Endothelial cell of umbilical vein (primary cell): ENCODE measurements around the gene PTPN23. TPM values are rescaled to one million over a fixed set of nuclear protein-coding genes. Genes with fewer than 3 reads are reported as not detected.

ENCODE experiments used
- BruUV-seq: library from RNA; stranded (reverse); fragments of 400-500 nt; replicated peaks from 2 replicates; lab custom pipeline; 2021; lab: Mats Ljungman, UMichigan
- CTCF ChIA-PET: fragments of 300-600, 350-600 bp; sonication (Branson Sonifier 250); formaldehyde crosslinking; loops from one replicate; lab custom pipeline; 2021; ENCODE audit warnings: antibody characterized with exemption, inconsistent platforms; lab: Charles Lee
- POLR2A ChIA-PET: fragments of 300-600, 350-600 bp; sonication (Branson Sonifier 250); formaldehyde crosslinking; loops from one replicate; lab custom pipeline; 2021; ENCODE audit warnings: antibody characterized with exemption, inconsistent platforms; lab: Charles Lee
- DNase-seq: peaks from one replicate; pipeline ENCODE4 v3.0.0-alpha.2; 2011; ENCODE audit warnings: low read depth, low spot score
- FAIRE-seq: peaks from 2 replicates; lab custom pipeline; 2011; peaks lifted over from hg19 to GRCh38; lab: Jason Lieb, UNC
- H2AFZ ChIP-seq: 2 replicates; pipeline ENCODE4 v1.6.0; 2012; ENCODE audit warnings: low read depth, low read length, control low read depth, inconsistent platforms
- H3K27ac ChIP-seq: 2 replicates; pipeline ENCODE4 v1.5.1; 2011; ENCODE audit warnings: low read depth, mild to moderate bottlenecking, control low read depth, low read length, moderate library complexity; ENCODE audit not compliant: insufficient read depth
- H3K27me3 ChIP-seq, 2 experiments: 2 replicates each; pipeline versions ENCODE4 v1.6.0 to v1.6.1; 2011; ENCODE audit warnings: low read length in 2 of 2, mixed read lengths in 1 of 2; ENCODE audit not compliant: control insufficient read depth in 2 of 2, insufficient read depth in 2 of 2
- H3K36me3 ChIP-seq, 2 experiments: 2 replicates in 1 of 2; 3 replicates in 1 of 2; pipeline ENCODE4 v1.5.1; 2011; ENCODE audit warnings: low read length in 2 of 2, mild to moderate bottlenecking in 1 of 2, moderate library complexity in 1 of 2; ENCODE audit not compliant: control insufficient read depth in 2 of 2, insufficient read depth in 2 of 2; ENCODE audit errors: extremely low read depth in 1 of 2
- H3K4me1 ChIP-seq: 3 replicates; pipeline ENCODE4 v1.5.1; 2011; ENCODE audit warnings: mild to moderate bottlenecking, low read length; ENCODE audit not compliant: control insufficient read depth, insufficient read depth; ENCODE audit errors: extremely low read depth
- H3K4me2 ChIP-seq: 2 replicates; pipeline ENCODE4 v1.6.1; 2011; ENCODE audit warnings: low read length, control low read depth, mixed read lengths; ENCODE audit not compliant: insufficient read depth
- H3K4me3 ChIP-seq, 3 experiments: fragments of 200-600 bp in 1 of 3; sonication (generic), shearing (Covaris generic) in 1 of 3; replicated peaks in 1 of 3; 2 replicates each; pipeline ENCODE4 v1.5.1; 2011 to 2016; ENCODE audit warnings: control low read depth in 3 of 3, low read length in 3 of 3, mild to moderate bottlenecking in 2 of 3, inconsistent platforms in 1 of 3, low read depth in 1 of 3, moderate library complexity in 1 of 3; ENCODE audit not compliant: insufficient read depth in 1 of 3
- H3K79me2 ChIP-seq: 2 replicates; pipeline ENCODE4 v1.6.0; 2012; ENCODE audit warnings: low read length, inconsistent platforms; ENCODE audit not compliant: control insufficient read depth, insufficient read depth
- H3K9ac ChIP-seq: replicated peaks from 2 replicates; pipeline ENCODE3; 2011; ENCODE audit warnings: low read length, control low read depth; ENCODE audit not compliant: insufficient read depth; ENCODE audit errors: extremely low read depth
- H3K9me1 ChIP-seq: replicated peaks from 3 replicates; pipeline ENCODE4 v1.6.0; 2011; ENCODE audit warnings: mild to moderate bottlenecking, low read length; ENCODE audit not compliant: control insufficient read depth, insufficient read depth; ENCODE audit errors: extremely low read depth
- H3K9me3 ChIP-seq: replicated peaks from 2 replicates; pipeline ENCODE4 v1.5.1; 2012; ENCODE audit warnings: low read length, inconsistent platforms; ENCODE audit not compliant: control insufficient read depth, insufficient read depth
- H4K20me1 ChIP-seq: replicated peaks from 2 replicates; pipeline ENCODE3; 2011; ENCODE audit warnings: mild to moderate bottlenecking, low read length; ENCODE audit not compliant: control insufficient read depth, insufficient read depth; ENCODE audit errors: extremely low read depth
- CTCF ChIP-seq, 2 donors: IDR thresholded peaks; 1 replicate in 1 of 2; 2 replicates in 1 of 2; pipeline ENCODE4 v1.5.1; 2011; ENCODE audit warnings: low read length in 2 of 2, mild to moderate bottlenecking in 2 of 2, moderate library complexity in 2 of 2, control low read depth in 1 of 2, inconsistent platforms in 1 of 2, low read depth in 1 of 2; ENCODE audit not compliant: insufficient read depth in 1 of 2; ENCODE audit errors: extremely low read depth in 1 of 2
- EZH2 ChIP-seq: IDR thresholded peaks from 2 replicates; pipeline ENCODE4 v1.6.1; 2012; ENCODE audit warnings: borderline replicate concordance, low read depth, mild to moderate bottlenecking, moderate library complexity, low read length, inconsistent platforms; ENCODE audit not compliant: severe bottlenecking
- FOS ChIP-seq: IDR thresholded peaks from 2 replicates; pipeline ENCODE4 v1.6.1; 2011; ENCODE audit warnings: mild to moderate bottlenecking, low read length, moderate library complexity, borderline replicate concordance; ENCODE audit not compliant: insufficient read depth
- GATA2 ChIP-seq: IDR thresholded peaks from 2 replicates; pipeline ENCODE4 v1.7.0; 2011; ENCODE audit warnings: low read depth, mild to moderate bottlenecking, moderate library complexity, mixed read lengths, low read length; ENCODE audit not compliant: insufficient read length, insufficient read depth
- JUN ChIP-seq: IDR thresholded peaks from 2 replicates; pipeline ENCODE4 v1.6.1; 2011; ENCODE audit warnings: borderline replicate concordance, low read depth; ENCODE audit not compliant: insufficient read length, insufficient read depth
- MAX ChIP-seq: IDR thresholded peaks from 2 replicates; pipeline ENCODE4 v1.6.1; 2011; ENCODE audit not compliant: insufficient read depth, insufficient read length
- MYC ChIP-seq: IDR thresholded peaks from one replicate; pipeline ENCODE4 v1.6.1; 2011; ENCODE audit warnings: mild to moderate bottlenecking, low read depth, low read length
- POLR2A ChIP-seq: IDR thresholded peaks from 2 replicates; pipeline ENCODE4 v1.6.1; 2012; ENCODE audit warnings: low read depth, mild to moderate bottlenecking, control low read depth, low read length
- POLR2AphosphoS5 ChIP-seq: IDR thresholded peaks from 2 replicates; pipeline ENCODE4 v1.6.1; 2012; ENCODE audit warnings: low read depth, mild to moderate bottlenecking, control low read depth, low read length, moderate library complexity; ENCODE audit not compliant: insufficient read depth
- dilution Hi-C: fragments of 300-500 bp; cut with MboI; formaldehyde crosslinking; loops from one replicate; pipeline ENCODE4 v1.15.0; 2019; ENCODE audit warnings: low sequenced_read_pairs; ENCODE audit not compliant: extremely low pct_ligation_motif_present
- intact Hi-C: fragments of 100-400 bp; cut with micrococcal nuclease; formaldehyde crosslinking; loops from one replicate; pipeline ENCODE4 v1.10.0; 2022
- polyA plus RNA-seq, 4 experiments: library from polyadenylated mRNA; depleted of rRNA in 3 of 4; stranded (reverse) in 3 of 4; unstranded in 1 of 4; fragments of >200 nt; gene quantifications; 2 replicates each; pipeline versions ENCODE4 v1.2.1 to v1.2.3, GENCODE V29; 2011 to 2012; ENCODE audit warnings: missing spikeins in 1 of 4
- total RNA-seq: library from RNA; stranded (reverse); gene quantifications from 2 replicates; pipeline ENCODE4 v1.2.3, GENCODE V29; 2021

PTPN23 gene
- total and polyA plus RNA-seq, 2 donors (not counting 3 experiments of a cell fraction or from before 2014, with no cell fraction given), result 8.5 to 63.5 TPM

- ChIA-PET POLR2A (no interaction called here), CTCF (interaction anchor here (1.0 kb wide), 1 partner anchor 42 kb away, joined by 3 read pairs; no protein-coding TSS in a partner anchor)
- H3K4me1 ChIP-seq, result peaks cover 7% of the 10 kb centered on the region
- DNase-seq (no peak), FAIRE-seq (no peak)
- TF ChIP-seq POLR2A (no peak), EZH2 (no peak), MYC (no peak), MAX (no peak), CTCF (IDR thresholded peaks at IDR 0.05; ENCODE audit: extremely low read depth in 1 of 2, insufficient read depth in 1 of 2, low read depth in 1 of 2, low read length in 2 of 2) (no peak), FOS (no peak), JUN (no peak), GATA2 (no peak), POLR2AphosphoS5 (no peak)
- no peak overlapping the region for H2AFZ ChIP-seq
- H3K4me3 ChIP-seq, result no peak overlapping the region
- H3K79me2 ChIP-seq, result peaks cover 69% of the 10 kb centered on the region
- H3K9ac ChIP-seq, result no peak overlapping the region
- H3K27me3 ChIP-seq, result no peaks in the 10 kb centered on the region
- no peaks in the 10 kb centered on the region for H3K9me1 ChIP-seq
- intact Hi-C loops, result no loop called here
- dilution Hi-C loops, result no loop called here
- no TSS peak for BruUV-seq
- no peaks in the 10 kb centered on the region for H3K36me3 ChIP-seq
- no peaks in the 10 kb centered on the region for H3K9me3 ChIP-seq
- H3K4me2 ChIP-seq, result no peak overlapping the region
- H4K20me1 ChIP-seq, result peaks cover 2% of the 10 kb centered on the region
- no peak overlapping the region for H3K27ac ChIP-seq
Observed at GRCh38 chr3:47385007-47385406, 4.2 kb downstream of the PTPN23 start.
